ENCODE data around the gene UQCRC1. TPM values are rescaled to one million over a fixed set of nuclear protein-coding genes. Genes with fewer than 3 reads are reported as not detected.

The UQCRC1 gene
- 310 TPM in 2 replicates for total RNA-seq (2021; fragmentation: NEBNext Ultra II Directional; extraction: Animal tissue kit (Norgen Biotek cat#: 25700))
- 720 TPM in 2 replicates for polyA plus RNA-seq (2011; rRNA removed)
- 628 TPM for polyA plus RNA-seq (2011; cell fraction: cytosol; rRNA removed)
- polyA plus RNA-seq (2011; cell fraction: nucleus; rRNA removed): 930 TPM
- 341 to 466 TPM (median 436 TPM) in 4 replicates for polyA plus RNA-seq (2012, experiment 1 of 2)
- polyA plus RNA-seq (2012, experiment 2 of 2): 815 TPM
- polyA plus RNA-seq (2013, experiment 1 of 2): 179 TPM
- 164 TPM for polyA plus RNA-seq (2013, experiment 2 of 2)
- polyA minus RNA-seq (2011; rRNA and poly(A)+ RNA removed): 871 and 931 TPM in 2 replicates
- polyA minus RNA-seq (2011; cell fraction: cytosol; rRNA and poly(A)+ RNA removed): 323 TPM
- 283 TPM for polyA minus RNA-seq (2011; cell fraction: nucleus; rRNA and poly(A)+ RNA removed)
- long read RNA-seq, experiment 1, transcript UQCRC1-201 (13 exons, 1,985 nt): major isoform, 110 of 262 reads
- long read RNA-seq, experiment 1, partial matches to known transcripts: 106 of 262 reads
- long read RNA-seq, experiment 1, other reads (novel, unspliced or antisense): 46 of 262 reads
- long read RNA-seq, experiment 2, transcript UQCRC1-201 (13 exons, 1,985 nt): major isoform, 79 of 115 reads
- long read RNA-seq, experiment 2, partial matches to known transcripts: 22 of 115 reads
- long read RNA-seq, experiment 2, other reads (novel, unspliced or antisense): 13 of 115 reads

- Histone ChIP-seq H2BK20ac (ENCODE audit: low read length) (no peak within 1 kb of the TSS), H3K4ac (replicated peaks; ENCODE audit: insufficient read length, low read depth, low read length) (peak within 1 kb of the TSS; percentile 100), H3K18ac (ENCODE audit: extremely low read depth, low read length) (peak within 1 kb of the TSS; percentile 99), H3K4me1 (replicated peaks in 1 of 4; ENCODE audit: control insufficient read depth in 3 of 4, insufficient read depth in 4 of 4, low read length in 3 of 4) (peaks cover 0 to 2% (median under 1%) of the 10 kb centered on the region in 4 experiments; a peak in 2 of 7 replicates), H2BK12ac (ENCODE audit: low read depth, low read length) (peak within 1 kb of the TSS; percentile 85; the same call in 1 of the 2 replicates), H2AK5ac (ENCODE audit: low read depth, low read length) (no peak within 1 kb of the TSS; the same call in 1 of the 2 replicates), H2BK5ac (ENCODE audit: low read depth, low read length) (peak within 1 kb of the TSS; percentile 92), H3K36me3 (ENCODE audit: control insufficient read depth in 2 of 4, insufficient read depth in 4 of 4, low read length in 3 of 4) (peaks cover 17 to 26% (median 19%) of the 10 kb centered on the region in 4 experiments), H3K56ac (replicated peaks; ENCODE audit: insufficient read length, low read depth, low read length) (peak within 1 kb of the TSS; percentile 98), H4K5ac (ENCODE audit: insufficient read length, low read depth, low read length) (peak within 1 kb of the TSS; percentile 99), H3K9me3 (ENCODE audit: insufficient read depth in 2 of 2, low read depth in 1 of 2, low read length in 1 of 2) (no peaks in the 10 kb centered on the region), H3K23ac (ENCODE audit: insufficient read length) (no peak within 1 kb of the TSS), H3K79me2 (ENCODE audit: control insufficient read depth in 1 of 2, insufficient read depth in 2 of 2, low read length in 2 of 2) (peaks cover 6 to 17% of the 10 kb centered on the region in 2 experiments), H3K79me1 (ENCODE audit: low read depth, low read length) (no peaks in the 10 kb centered on the region; the same call in 1 of the 2 replicates), H2BK120ac (replicated peaks; ENCODE audit: low read depth, low read length) (peak within 1 kb of the TSS; percentile 95), H3K27ac (ENCODE audit: low read depth, low read length) (peak within 1 kb of the TSS; percentile 85), H2BK15ac (ENCODE audit: low read length) (peak within 1 kb of the TSS; percentile 93; the same call in 1 of the 2 replicates), H4K91ac (replicated peaks; ENCODE audit: insufficient read length, low read length) (peak within 1 kb of the TSS; percentile 99), H4K20me1 (replicated peaks in 1 of 2; ENCODE audit: control insufficient read depth in 1 of 2, insufficient read depth in 2 of 2, low read length in 2 of 2) (peaks cover 0 to 11% of the 10 kb centered on the region in 2 experiments), H3K23me2 (ENCODE audit: low read depth, low read length) (peaks cover 4% of the 10 kb centered on the region; the same call in 1 of the 2 replicates), H2AFZ (ENCODE audit: low read length) (peak within 1 kb of the TSS; percentile 95; the same call in 1 of the 2 replicates), H3K4me3 (ENCODE audit: extremely low read depth in 1 of 4, insufficient read depth in 2 of 4, low read depth in 3 of 4, low read length in 4 of 4) (peak within 1 kb of the TSS; percentile 79 to 99 (median 91)), H3K14ac (ENCODE audit: insufficient read length) (no peak within 1 kb of the TSS), H4K8ac (ENCODE audit: extremely low read depth, insufficient read depth, low read length) (peak within 1 kb of the TSS; percentile 98), H3K4me2 (ENCODE audit: insufficient read depth in 1 of 2, low read depth in 2 of 2, low read length in 2 of 2) (peak within 1 kb of the TSS; percentile 70 to 87), H3K27me3 (replicated peaks in 1 of 4; ENCODE audit: control insufficient read depth in 3 of 4, extremely low read depth in 1 of 4, insufficient read depth in 3 of 4, low read length in 3 of 4) (no peaks in the 10 kb centered on the region), H3K9ac (replicated peaks in 1 of 4; ENCODE audit: extremely low read depth in 1 of 4, low read depth in 3 of 4, low read length in 3 of 4) (peak within 1 kb of the TSS; percentile 91 to 97 (median 95))
- WGBS, 2 experiments (ENCODE audit: extremely low coverage in 1 of 2, insufficient coverage in 1 of 2, insufficient read length in 1 of 2, insufficient replicate concordance in 2 of 2, low coverage in 1 of 2, low lambda C conversion rate in 2 of 2, missing lambda C conversion rate in 1 of 2): 1% methylated on average over 82 of the region's 86 CpGs; no CpG with 5 or more reads in 1 of the 2 experiments
- DNase-seq (ENCODE audit: low read depth in 1 of 2, low spot score in 2 of 2): peak; percentile 88 to 93
- ChIA-PET CTCF (ENCODE audit: partially characterized antibody) (interaction anchor here (1.0 to 4.8 kb wide), 7 partner anchors 12 to 61 kb away, joined by 3 to 23 read pairs (median 4); partner anchors contain the start of gene SLC26A6), POLR2A (ENCODE audit: partially characterized antibody) (interaction anchor here (0.6 to 5.0 kb wide), 16 partner anchors 9 to 202 kb away, joined by 3 to 75 read pairs (median 4); partner anchors contain the start of genes CELSR3, COL7A1, NCKIPSD and SLC26A6)
- FAIRE-seq: no peak
- no peak for TF ChIP-seq CBX8 (IDR thresholded peaks at IDR 0.05; ENCODE audit: borderline replicate concordance, low read depth, low read length)
- TF ChIP-seq USF2 (IDR thresholded peaks at IDR 0.05; ENCODE audit: low read length): no peak
- TF ChIP-seq YY1 (IDR thresholded peaks at IDR 0.05; ENCODE audit: low read depth, low read length): peak; percentile 96
- TF ChIP-seq EZH2 (IDR thresholded peaks at IDR 0.05; ENCODE audit: low read depth, low read length, severe bottlenecking): no peak
- TF ChIP-seq TBP (IDR thresholded peaks at IDR 0.05; ENCODE audit: low read depth, low read length): peak; percentile 87
Observed at GRCh38 chr3:48609088-48610005, at the start of gene UQCRC1. TSS of gene UQCRC1 (minus strand) at chr3:48609646. CDS start at chr3:48609620, 26 bp downstream.

Data from H1 (cell line).